ENCODE data around the gene MSI2. TPM values are rescaled to one million over a fixed set of nuclear protein-coding genes. Genes with fewer than 3 reads are reported as not detected.

MSI2 gene
- total RNA-seq, 6 experiments from 2014 or later, result 12.0 to 22.6 (median 19.4) TPM

GRCh38 chr17:57412520-57413096, 156.3 kb downstream of the MSI2 start:
- ATAC-seq, result no peak
- H3K9me3 ChIP-seq, result no peaks in the 10 kb centered on the region
- H3K4me3 ChIP-seq, result no peak overlapping the region
- WGBS (ENCODE audit: insufficient coverage, low coverage, low lambda C conversion rate, missing lambda C conversion rate), result 17% methylated on average over 2 of the region's 2 CpGs
- H3K36me3 ChIP-seq, result no peaks in the 10 kb centered on the region
- no peak for DNase-seq
- no peaks in the 10 kb centered on the region for H3K27me3 ChIP-seq
- intact Hi-C loops (cut with DNase I), result no loop called here
- no peaks in the 10 kb centered on the region for H3K4me1 ChIP-seq
- TF ChIP-seq CTCF (IDR thresholded peaks at IDR 0.05), result no peak
- TF ChIP-seq POLR2A (IDR thresholded peaks at IDR 0.05), result no peak
- H3K27ac ChIP-seq, result no peak overlapping the region

GRCh38 chr17:57413848-57414651, 157.7 kb downstream of the MSI2 start:
- intact Hi-C loops (cut with DNase I), result no loop called here
- ATAC-seq (peak in 2 of 4 donors; percentile 20 to 43), DNase-seq (no peak)
- Histone ChIP-seq H3K9me3 (no peaks in the 10 kb centered on the region), H3K27ac (no peak overlapping the region), H3K36me3 (no peaks in the 10 kb centered on the region), H3K4me1 (no peaks in the 10 kb centered on the region), H3K27me3 (no peaks in the 10 kb centered on the region), H3K4me3 (no peak overlapping the region)
- 100% methylated on average over 4 of the region's 9 CpGs for WGBS (ENCODE audit: insufficient coverage, low coverage, low lambda C conversion rate, missing lambda C conversion rate)
- TF ChIP-seq POLR2A (IDR thresholded peaks at IDR 0.05), result no peak
- no peak for TF ChIP-seq CTCF (IDR thresholded peaks at IDR 0.05)

- Histone ChIP-seq H3K4me1 (no peaks in the 10 kb centered on the region), H3K36me3 (no peaks in the 10 kb centered on the region), H3K27ac (no peak overlapping the region), H3K9me3 (no peaks in the 10 kb centered on the region), H3K4me3 (no peak overlapping the region), H3K27me3 (no peaks in the 10 kb centered on the region)
- TF ChIP-seq CTCF (IDR thresholded peaks at IDR 0.05), result no peak
- no peak for TF ChIP-seq POLR2A (IDR thresholded peaks at IDR 0.05)
- ATAC-seq, result no peak
- WGBS (ENCODE audit: insufficient coverage, low coverage, low lambda C conversion rate, missing lambda C conversion rate), result 81% methylated on average over 3 of the region's 3 CpGs
- DNase-seq, result no peak
- intact Hi-C loops (cut with DNase I), result no loop called here
Measured at GRCh38 chr17:57415751-57416207, 159.5 kb downstream of the MSI2 start.

DNA sequence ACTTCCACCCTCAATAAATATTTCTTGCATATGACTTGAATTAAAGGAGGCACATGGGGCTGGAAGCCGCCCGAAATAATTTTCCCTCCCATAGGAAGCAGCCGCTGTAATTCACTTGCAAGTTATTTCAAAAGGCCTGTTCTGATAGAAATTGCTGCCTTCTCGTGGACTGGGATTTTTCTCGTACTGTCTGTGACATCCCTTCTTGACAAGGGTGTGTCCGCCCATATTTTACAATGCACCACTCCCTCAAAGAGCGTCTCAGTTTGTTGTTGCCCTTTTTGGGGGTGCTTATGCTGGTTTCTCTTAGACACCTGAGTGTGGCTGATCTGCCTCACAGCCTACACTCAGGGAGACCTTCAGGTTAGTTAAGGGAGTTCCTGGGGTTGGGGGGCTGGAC, 160.0 kb downstream of the MSI2 start:
- Histone ChIP-seq H3K4me3 (no peak overlapping the region), H3K27me3 (no peaks in the 10 kb centered on the region), H3K36me3 (no peaks in the 10 kb centered on the region), H3K9me3 (no peaks in the 10 kb centered on the region), H3K4me1 (peaks cover 0 to 1% (median 0%) of the 10 kb centered on the region in 4 donors), H3K27ac (no peak overlapping the region)
- 89% methylated on average over 7 of the region's 7 CpGs for WGBS (ENCODE audit: insufficient coverage, low coverage, low lambda C conversion rate, missing lambda C conversion rate)
- DNase-seq, result no peak
- ATAC-seq, result no peak
- TF ChIP-seq CTCF (IDR thresholded peaks at IDR 0.05), result no peak
- TF ChIP-seq POLR2A (IDR thresholded peaks at IDR 0.05), result no peak
- intact Hi-C loops (cut with DNase I), result no loop called here

All from right lobe of liver (tissue), 6 donors.